Measurements from ENCODE around the gene COX6A2. TPM values are rescaled to one million over a fixed set of nuclear protein-coding genes. Genes with fewer than 3 reads are reported as not detected.

COX6A2 gene
- total RNA-seq, 2 experiments from 2014 or later = not detected

DNA sequence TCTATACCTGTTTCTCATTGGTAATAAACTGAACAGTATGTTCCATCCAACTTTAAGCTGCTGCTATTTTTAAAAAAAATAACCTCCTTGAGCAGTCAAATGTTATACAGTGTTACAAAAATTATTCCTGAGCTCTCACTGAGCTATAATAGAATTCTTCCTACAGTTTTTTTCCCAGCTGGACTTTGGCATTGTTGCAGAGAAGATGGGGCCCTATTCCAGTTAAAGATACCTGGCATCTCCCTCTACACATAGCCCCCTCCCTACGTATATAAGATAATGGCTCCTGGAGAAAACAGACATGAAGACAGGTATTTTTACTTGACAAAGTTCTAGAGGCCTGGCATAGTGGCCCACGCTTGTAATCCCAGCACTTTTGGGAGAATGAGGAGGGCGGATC lies 1.6 kb upstream of the COX6A2 start:
- no peak overlapping the region for H3K4me2 ChIP-seq (ENCODE audit: low read length)
- H3K27ac ChIP-seq (ENCODE audit: low read depth, low read length, poor library complexity, severe bottlenecking) = no peak overlapping the region
- H3K9me2 ChIP-seq (ENCODE audit: insufficient read depth, low read length) = no peaks in the 10 kb centered on the region
- DNase-seq (ENCODE audit: low spot score) = no peak
- intact Hi-C loops (cut with micrococcal nuclease; ENCODE audit: unreplicated experiment) = no loop called here
- CTCF ChIA-PET (ENCODE audit: unreplicated experiment) = no interaction called here
- no peak overlapping the region for H2AFZ ChIP-seq (ENCODE audit: low read length)
- H3K79me2 ChIP-seq (ENCODE audit: insufficient read depth, low read depth, low read length) = no peaks in the 10 kb centered on the region
- no peak overlapping the region for H3K4me3 ChIP-seq (ENCODE audit: low read depth, low read length, poor library complexity, severe bottlenecking)
- POLR2A ChIA-PET = interaction anchor here (1.1 kb wide), 1 partner anchor 9 kb away, joined by 3 read pairs; no protein-coding TSS in a partner anchor
- no peaks in the 10 kb centered on the region for H3K9me3 ChIP-seq (ENCODE audit: low read length)
- H4K20me1 ChIP-seq (ENCODE audit: insufficient read depth, low read length) = no peaks in the 10 kb centered on the region
- TF ChIP-seq, protein P1, sequence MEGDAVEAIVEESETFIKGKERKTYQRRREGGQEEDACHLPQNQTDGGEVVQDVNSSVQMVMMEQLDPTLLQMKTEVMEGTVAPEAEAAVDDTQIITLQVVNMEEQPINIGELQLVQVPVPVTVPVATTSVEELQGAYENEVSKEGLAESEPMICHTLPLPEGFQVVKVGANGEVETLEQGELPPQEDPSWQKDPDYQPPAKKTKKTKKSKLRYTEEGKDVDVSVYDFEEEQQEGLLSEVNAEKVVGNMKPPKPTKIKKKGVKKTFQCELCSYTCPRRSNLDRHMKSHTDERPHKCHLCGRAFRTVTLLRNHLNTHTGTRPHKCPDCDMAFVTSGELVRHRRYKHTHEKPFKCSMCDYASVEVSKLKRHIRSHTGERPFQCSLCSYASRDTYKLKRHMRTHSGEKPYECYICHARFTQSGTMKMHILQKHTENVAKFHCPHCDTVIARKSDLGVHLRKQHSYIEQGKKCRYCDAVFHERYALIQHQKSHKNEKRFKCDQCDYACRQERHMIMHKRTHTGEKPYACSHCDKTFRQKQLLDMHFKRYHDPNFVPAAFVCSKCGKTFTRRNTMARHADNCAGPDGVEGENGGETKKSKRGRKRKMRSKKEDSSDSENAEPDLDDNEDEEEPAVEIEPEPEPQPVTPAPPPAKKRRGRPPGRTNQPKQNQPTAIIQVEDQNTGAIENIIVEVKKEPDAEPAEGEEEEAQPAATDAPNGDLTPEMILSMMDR (conservative IDR thresholded peaks at IDR 0.05; ENCODE audit: low read length) = no peak
- BruUV-seq (replicated peaks) = no TSS peak
- H3K4me1 ChIP-seq (ENCODE audit: insufficient read depth, low read length, poor library complexity, severe bottlenecking) = no peaks in the 10 kb centered on the region
- no peaks in the 10 kb centered on the region for H3K36me3 ChIP-seq (ENCODE audit: insufficient read depth, low read length)

DNA sequence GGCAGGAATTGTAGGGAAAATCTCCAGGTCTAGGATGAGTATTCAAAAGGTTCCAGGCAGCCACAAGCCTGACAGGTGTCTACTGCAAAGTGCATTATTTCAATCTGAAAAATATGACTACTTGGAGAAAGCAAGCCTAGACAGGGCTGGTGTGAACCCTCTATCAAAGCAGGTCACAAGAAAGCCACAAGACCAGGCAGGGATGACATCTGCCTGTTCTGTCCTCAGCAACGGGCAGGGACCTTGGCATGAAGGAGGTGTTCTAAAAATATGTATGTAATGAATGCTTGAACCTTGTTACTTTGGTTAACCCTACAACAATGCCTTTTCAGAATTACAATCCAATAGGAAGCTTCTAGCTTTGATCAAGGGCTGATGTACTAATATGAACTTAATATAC lies 1.2 kb upstream of the COX6A2 start:
- POLR2A ChIA-PET = interaction anchor here (1.1 kb wide), 1 partner anchor 9 kb away, joined by 3 read pairs; no protein-coding TSS in a partner anchor
- Histone ChIP-seq H4K20me1 (ENCODE audit: insufficient read depth, low read length) (no peaks in the 10 kb centered on the region), H3K27ac (ENCODE audit: low read depth, low read length, poor library complexity, severe bottlenecking) (no peak overlapping the region), H3K36me3 (ENCODE audit: insufficient read depth, low read length) (no peaks in the 10 kb centered on the region), H3K9me3 (ENCODE audit: low read length) (no peaks in the 10 kb centered on the region), H3K4me2 (ENCODE audit: low read length) (no peak overlapping the region), H3K4me1 (ENCODE audit: insufficient read depth, low read length, poor library complexity, severe bottlenecking) (no peaks in the 10 kb centered on the region), H2AFZ (ENCODE audit: low read length) (no peak overlapping the region), H3K79me2 (ENCODE audit: insufficient read depth, low read depth, low read length) (no peaks in the 10 kb centered on the region), H3K9me2 (ENCODE audit: insufficient read depth, low read length) (no peaks in the 10 kb centered on the region), H3K4me3 (ENCODE audit: low read depth, low read length, poor library complexity, severe bottlenecking) (no peak overlapping the region)
- CTCF ChIA-PET (ENCODE audit: unreplicated experiment) = no interaction called here
- DNase-seq (ENCODE audit: low spot score) = no peak
- BruUV-seq (replicated peaks) = no TSS peak
- intact Hi-C loops (cut with micrococcal nuclease; ENCODE audit: unreplicated experiment) = no loop called here
- no peak for TF ChIP-seq EZH2phosphoT487 (IDR thresholded peaks at IDR 0.05; ENCODE audit: borderline replicate concordance, low read depth, low read length)
- TF ChIP-seq, protein P1 (conservative IDR thresholded peaks at IDR 0.05; ENCODE audit: low read length) = no peak

DNA sequence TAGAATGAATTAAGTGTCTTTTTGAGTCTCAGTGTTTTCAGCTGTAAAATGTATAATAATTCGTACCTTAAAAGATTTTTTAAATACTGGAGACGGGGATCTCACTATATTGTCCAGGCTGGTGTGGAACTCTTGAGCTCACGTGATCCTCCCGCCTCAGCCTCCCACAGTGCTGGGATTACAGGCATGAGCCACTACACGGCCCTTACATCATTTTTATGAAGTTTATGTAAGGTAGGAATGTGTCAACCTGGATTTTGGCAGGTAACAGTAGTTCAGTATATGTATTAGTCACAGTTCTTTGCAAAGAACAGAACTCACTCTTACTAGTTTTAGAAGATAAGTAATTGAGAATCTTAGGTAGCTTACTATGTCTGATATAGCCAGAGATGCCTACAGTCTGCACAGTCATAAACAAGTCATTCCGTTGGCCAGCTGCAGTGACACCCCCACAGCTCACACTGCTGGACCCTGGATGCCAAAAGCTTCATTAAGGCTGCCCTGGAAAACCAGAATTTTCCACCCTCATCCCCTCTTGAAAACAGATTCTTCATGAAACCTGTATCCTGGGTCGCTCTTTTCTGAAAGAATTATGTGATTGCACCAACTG lies 583 bp upstream of the COX6A2 start:
- H3K9me3 ChIP-seq (ENCODE audit: low read length) = no peaks in the 10 kb centered on the region
- BruUV-seq (replicated peaks) = no TSS peak
- no peak for TF ChIP-seq EZH2phosphoT487 (IDR thresholded peaks at IDR 0.05; ENCODE audit: borderline replicate concordance, low read depth, low read length)
- TF ChIP-seq, protein P1 (conservative IDR thresholded peaks at IDR 0.05; ENCODE audit: low read length) = no peak
- no peak overlapping the region for H3K4me2 ChIP-seq (ENCODE audit: low read length)
- no peaks in the 10 kb centered on the region for H3K4me1 ChIP-seq (ENCODE audit: insufficient read depth, low read length, poor library complexity, severe bottlenecking)
- intact Hi-C loops (cut with micrococcal nuclease; ENCODE audit: unreplicated experiment) = no loop called here
- POLR2A ChIA-PET = interaction anchor here (0.6 kb wide), 1 partner anchor 62 kb away, joined by 4 read pairs; no protein-coding TSS in a partner anchor
- H3K9me2 ChIP-seq (ENCODE audit: insufficient read depth, low read length) = no peaks in the 10 kb centered on the region
- CTCF ChIA-PET (ENCODE audit: unreplicated experiment) = no interaction called here
- no peak overlapping the region for H3K27ac ChIP-seq (ENCODE audit: low read depth, low read length, poor library complexity, severe bottlenecking)
- H3K79me2 ChIP-seq (ENCODE audit: insufficient read depth, low read depth, low read length) = no peaks in the 10 kb centered on the region
- no peaks in the 10 kb centered on the region for H3K36me3 ChIP-seq (ENCODE audit: insufficient read depth, low read length)
- no peak overlapping the region for H3K4me3 ChIP-seq (ENCODE audit: low read depth, low read length, poor library complexity, severe bottlenecking)
- no peak for DNase-seq (ENCODE audit: low spot score)
- no peaks in the 10 kb centered on the region for H4K20me1 ChIP-seq (ENCODE audit: insufficient read depth, low read length)
- no peak overlapping the region for H2AFZ ChIP-seq (ENCODE audit: low read length)
